OCI-M2 (cell line): ENCODE measurements around the gene GOLPH3L.
"Not testable (repeated sequence)": the region's sequence is repeated elsewhere in the genome, so short reads cannot be mapped to it uniquely, and the experiment has no call there.

ENCODE experiments used
- DNase-seq: peaks from one replicate; lab custom pipeline; 2025; ENCODE audit not compliant: unreplicated experiment; lab: John Stamatoyannopoulos, UW

Gene GOLPH3L

GRCh38 chr1:150696995-150697927 is at the start of gene GOLPH3L:
GOLPH3L (minus strand) TSS chr1:150697154; CDS start chr1:150694838, 2,316 bp downstream.
- peak; percentile 83 for DNase-seq

GRCh38 chr1:150730130-150730721 is 33.3 kb upstream of the GOLPH3L start:
- no peak for DNase-seq

- DNase-seq: no peak
Observed at GRCh38 chr1:150724336-150724735, 27.4 kb upstream of the GOLPH3L start.

GRCh38 chr1:150720703-150721102 is 23.7 kb upstream of the GOLPH3L start, which contains the start of gene HORMAD1:
HORMAD1 (minus strand) TSS chr1:150720895; CDS start chr1:150719505, 1,390 bp downstream.
- no peak for DNase-seq

GRCh38 chr1:150720098-150720497 is 23.1 kb upstream of the GOLPH3L start:
- no peak for DNase-seq

- DNase-seq: no peak
Observed at GRCh38 chr1:150718225-150718891, 21.4 kb upstream of the GOLPH3L start.

- DNase-seq: not testable (repeated sequence)
Observed at GRCh38 chr1:150709031-150709430, 12.1 kb upstream of the GOLPH3L start.

GRCh38 chr1:150708595-150708994 is 11.6 kb upstream of the GOLPH3L start:
- no peak for DNase-seq

- DNase-seq: no peak
Observed at GRCh38 chr1:150706091-150706490, 9.1 kb upstream of the GOLPH3L start.

- DNase-seq: no peak
Observed at GRCh38 chr1:150703427-150703826, 6.5 kb upstream of the GOLPH3L start.

GRCh38 chr1:150696590-150696989 is 364 bp downstream of the GOLPH3L start:
- DNase-seq: no peak

GRCh38 chr1:150696162-150696561 is 792 bp downstream of the GOLPH3L start:
- DNase-seq: no peak

GRCh38 chr1:150695561-150695960 is 1.4 kb downstream of the GOLPH3L start:
- DNase-seq: no peak

- DNase-seq: no peak
Observed at GRCh38 chr1:150692720-150693119, 4.2 kb downstream of the GOLPH3L start.

- DNase-seq: no peak
Observed at GRCh38 chr1:150688763-150689162, 8.2 kb downstream of the GOLPH3L start.

GRCh38 chr1:150686275-150686674 is 10.7 kb downstream of the GOLPH3L start:
- DNase-seq: no peak

- DNase-seq: no peak
Observed at GRCh38 chr1:150683914-150684313, 13.0 kb downstream of the GOLPH3L start.

- DNase-seq: no peak
Observed at GRCh38 chr1:150678988-150679387, 18.0 kb downstream of the GOLPH3L start.

- no peak for DNase-seq
Observed at GRCh38 chr1:150674881-150675280, 22.1 kb downstream of the GOLPH3L start.

- DNase-seq: no peak
Observed at GRCh38 chr1:150663321-150663720, 33.6 kb downstream of the GOLPH3L start.

- no peak for DNase-seq
Observed at GRCh38 chr1:150662811-150663210, 34.1 kb downstream of the GOLPH3L start.

GRCh38 chr1:150661156-150661555 is 35.8 kb downstream of the GOLPH3L start:
- no peak for DNase-seq
